HEK293 (cell line): ENCODE data around the gene PBXIP1.

ENCODE experiments used
- SETDB1 ChIP-seq: IDR thresholded peaks from one replicate; pipeline ENCODE4 v1.6.1; 2017; ENCODE audit warnings: mild to moderate bottlenecking, low read length, moderate library complexity, mixed read lengths; ENCODE audit not compliant: insufficient read length
- ZNF133 ChIP-seq: fragments of 450-650 bp; formaldehyde crosslinking; IDR thresholded peaks from 2 replicates; pipeline ENCODE4 v1.5.1; 2016; ENCODE audit warnings: missing biosample characterization, missing genetic modification characterization
- ZNF175 ChIP-seq: fragments of 450-650 bp; formaldehyde crosslinking; IDR thresholded peaks from 2 replicates; pipeline ENCODE4 v1.5.1; 2016; ENCODE audit warnings: missing biosample characterization, missing genetic modification characterization
- ZSCAN30 ChIP-seq: fragments of 450-650 bp; IDR thresholded peaks from 2 replicates; pipeline ENCODE4 v1.5.1; 2018; ENCODE audit warnings: missing biosample characterization, mild to moderate bottlenecking, missing genetic modification characterization, moderate library complexity
- TF ChIP-seq, protein P1 (sequence below): fragments of 450-650 bp; formaldehyde crosslinking; IDR thresholded peaks from 2 replicates; pipeline ENCODE4 v1.5.1; 2016; ENCODE audit warnings: missing biosample characterization, missing genetic modification characterization
- TF ChIP-seq, protein P2 (sequence below): fragments of 450-650 bp; formaldehyde crosslinking; IDR thresholded peaks from 2 replicates; pipeline ENCODE4 v1.5.1; 2016; ENCODE audit warnings: missing biosample characterization, missing genetic modification characterization
- TF ChIP-seq, protein P3 (sequence below): IDR thresholded peaks from 2 replicates; pipeline ENCODE4 v1.6.1; 2011; ENCODE audit warnings: mild to moderate bottlenecking, low read depth, low read length, borderline replicate concordance
- TF ChIP-seq, protein P4 (sequence below): fragments of 450-650 bp; formaldehyde crosslinking; IDR thresholded peaks from 2 replicates; pipeline ENCODE4 v1.5.1; 2016; ENCODE audit warnings: missing biosample characterization, missing genetic modification characterization

DNA sequence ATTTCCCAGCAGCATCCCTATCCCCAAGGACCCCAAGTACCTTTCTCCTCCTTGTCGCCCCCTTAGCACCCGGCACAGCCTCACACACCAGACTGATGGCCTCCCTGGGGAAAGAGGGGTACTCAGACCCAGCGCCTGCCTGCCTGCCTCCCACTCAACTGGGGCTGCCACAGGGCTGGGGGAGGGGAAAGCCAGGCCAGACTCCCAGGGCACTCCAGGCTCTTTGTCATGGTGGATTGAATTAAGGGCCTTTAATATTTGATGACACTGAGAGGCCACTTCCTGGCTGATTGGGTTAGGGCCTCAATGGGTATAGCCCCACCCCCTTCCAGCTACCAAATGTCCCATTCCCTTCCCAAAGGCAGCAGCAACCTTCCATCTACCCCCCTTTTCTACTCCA, 12.8 kb upstream of the PBXIP1 start:
- TF ChIP-seq, protein P1, sequence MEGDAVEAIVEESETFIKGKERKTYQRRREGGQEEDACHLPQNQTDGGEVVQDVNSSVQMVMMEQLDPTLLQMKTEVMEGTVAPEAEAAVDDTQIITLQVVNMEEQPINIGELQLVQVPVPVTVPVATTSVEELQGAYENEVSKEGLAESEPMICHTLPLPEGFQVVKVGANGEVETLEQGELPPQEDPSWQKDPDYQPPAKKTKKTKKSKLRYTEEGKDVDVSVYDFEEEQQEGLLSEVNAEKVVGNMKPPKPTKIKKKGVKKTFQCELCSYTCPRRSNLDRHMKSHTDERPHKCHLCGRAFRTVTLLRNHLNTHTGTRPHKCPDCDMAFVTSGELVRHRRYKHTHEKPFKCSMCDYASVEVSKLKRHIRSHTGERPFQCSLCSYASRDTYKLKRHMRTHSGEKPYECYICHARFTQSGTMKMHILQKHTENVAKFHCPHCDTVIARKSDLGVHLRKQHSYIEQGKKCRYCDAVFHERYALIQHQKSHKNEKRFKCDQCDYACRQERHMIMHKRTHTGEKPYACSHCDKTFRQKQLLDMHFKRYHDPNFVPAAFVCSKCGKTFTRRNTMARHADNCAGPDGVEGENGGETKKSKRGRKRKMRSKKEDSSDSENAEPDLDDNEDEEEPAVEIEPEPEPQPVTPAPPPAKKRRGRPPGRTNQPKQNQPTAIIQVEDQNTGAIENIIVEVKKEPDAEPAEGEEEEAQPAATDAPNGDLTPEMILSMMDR (tag by site-specific recombination) = no peak
- TF ChIP-seq, protein P2, sequence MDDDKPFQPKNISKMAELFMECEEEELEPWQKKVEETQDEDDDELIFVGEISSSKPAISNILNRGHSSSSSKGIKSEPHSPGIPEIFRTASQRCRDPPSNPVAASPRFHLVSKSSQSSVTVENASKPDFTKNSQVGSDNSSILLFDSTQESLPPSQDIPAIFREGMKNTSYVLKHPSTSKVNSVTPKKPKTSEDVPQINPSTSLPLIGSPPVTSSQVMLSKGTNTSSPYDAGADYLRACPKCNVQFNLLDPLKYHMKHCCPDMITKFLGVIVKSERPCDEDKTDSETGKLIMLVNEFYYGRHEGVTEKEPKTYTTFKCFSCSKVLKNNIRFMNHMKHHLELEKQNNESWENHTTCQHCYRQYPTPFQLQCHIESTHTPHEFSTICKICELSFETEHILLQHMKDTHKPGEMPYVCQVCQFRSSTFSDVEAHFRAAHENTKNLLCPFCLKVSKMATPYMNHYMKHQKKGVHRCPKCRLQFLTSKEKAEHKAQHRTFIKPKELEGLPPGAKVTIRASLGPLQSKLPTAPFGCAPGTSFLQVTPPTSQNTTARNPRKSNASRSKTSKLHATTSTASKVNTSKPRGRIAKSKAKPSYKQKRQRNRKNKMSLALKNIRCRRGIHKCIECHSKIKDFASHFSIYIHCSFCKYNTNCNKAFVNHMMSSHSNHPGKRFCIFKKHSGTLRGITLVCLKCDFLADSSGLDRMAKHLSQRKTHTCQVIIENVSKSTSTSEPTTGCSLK (tag by site-specific recombination) = no peak
- TF ChIP-seq, protein P3, sequence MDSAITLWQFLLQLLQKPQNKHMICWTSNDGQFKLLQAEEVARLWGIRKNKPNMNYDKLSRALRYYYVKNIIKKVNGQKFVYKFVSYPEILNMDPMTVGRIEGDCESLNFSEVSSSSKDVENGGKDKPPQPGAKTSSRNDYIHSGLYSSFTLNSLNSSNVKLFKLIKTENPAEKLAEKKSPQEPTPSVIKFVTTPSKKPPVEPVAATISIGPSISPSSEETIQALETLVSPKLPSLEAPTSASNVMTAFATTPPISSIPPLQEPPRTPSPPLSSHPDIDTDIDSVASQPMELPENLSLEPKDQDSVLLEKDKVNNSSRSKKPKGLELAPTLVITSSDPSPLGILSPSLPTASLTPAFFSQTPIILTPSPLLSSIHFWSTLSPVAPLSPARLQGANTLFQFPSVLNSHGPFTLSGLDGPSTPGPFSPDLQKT = no peak
- TF ChIP-seq, protein P4, sequence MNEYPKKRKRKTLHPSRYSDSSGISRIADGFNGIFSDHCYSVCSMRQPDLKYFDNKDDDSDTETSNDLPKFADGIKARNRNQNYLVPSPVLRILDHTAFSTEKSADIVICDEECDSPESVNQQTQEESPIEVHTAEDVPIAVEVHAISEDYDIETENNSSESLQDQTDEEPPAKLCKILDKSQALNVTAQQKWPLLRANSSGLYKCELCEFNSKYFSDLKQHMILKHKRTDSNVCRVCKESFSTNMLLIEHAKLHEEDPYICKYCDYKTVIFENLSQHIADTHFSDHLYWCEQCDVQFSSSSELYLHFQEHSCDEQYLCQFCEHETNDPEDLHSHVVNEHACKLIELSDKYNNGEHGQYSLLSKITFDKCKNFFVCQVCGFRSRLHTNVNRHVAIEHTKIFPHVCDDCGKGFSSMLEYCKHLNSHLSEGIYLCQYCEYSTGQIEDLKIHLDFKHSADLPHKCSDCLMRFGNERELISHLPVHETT (tag by site-specific recombination) = no peak
- TF ChIP-seq ZNF175 (tag by site-specific recombination) (no peak), SETDB1 (no peak), ZNF133 (no peak), ZSCAN30 (tag by site-specific recombination) (no peak)
